22Rv1 (cell line): ENCODE data around the gene APC2.

Experiments used
- H3K27ac ChIP-seq: fragments of 450-650 bp; 2 replicates; pipeline ENCODE4 v1.5.1; 2017
- ZFX ChIP-seq: fragments of 450-650 bp; IDR thresholded peaks from 2 replicates; pipeline ENCODE4 v1.6.1; 2017; ENCODE audit warnings: antibody characterized with exemption, borderline replicate concordance
- TF ChIP-seq, protein P1 (sequence below): fragments of 450-650 bp; IDR thresholded peaks from 2 replicates; pipeline ENCODE4 v1.5.1; 2017; ENCODE audit warnings: mild to moderate bottlenecking

Gene APC2, protein sequence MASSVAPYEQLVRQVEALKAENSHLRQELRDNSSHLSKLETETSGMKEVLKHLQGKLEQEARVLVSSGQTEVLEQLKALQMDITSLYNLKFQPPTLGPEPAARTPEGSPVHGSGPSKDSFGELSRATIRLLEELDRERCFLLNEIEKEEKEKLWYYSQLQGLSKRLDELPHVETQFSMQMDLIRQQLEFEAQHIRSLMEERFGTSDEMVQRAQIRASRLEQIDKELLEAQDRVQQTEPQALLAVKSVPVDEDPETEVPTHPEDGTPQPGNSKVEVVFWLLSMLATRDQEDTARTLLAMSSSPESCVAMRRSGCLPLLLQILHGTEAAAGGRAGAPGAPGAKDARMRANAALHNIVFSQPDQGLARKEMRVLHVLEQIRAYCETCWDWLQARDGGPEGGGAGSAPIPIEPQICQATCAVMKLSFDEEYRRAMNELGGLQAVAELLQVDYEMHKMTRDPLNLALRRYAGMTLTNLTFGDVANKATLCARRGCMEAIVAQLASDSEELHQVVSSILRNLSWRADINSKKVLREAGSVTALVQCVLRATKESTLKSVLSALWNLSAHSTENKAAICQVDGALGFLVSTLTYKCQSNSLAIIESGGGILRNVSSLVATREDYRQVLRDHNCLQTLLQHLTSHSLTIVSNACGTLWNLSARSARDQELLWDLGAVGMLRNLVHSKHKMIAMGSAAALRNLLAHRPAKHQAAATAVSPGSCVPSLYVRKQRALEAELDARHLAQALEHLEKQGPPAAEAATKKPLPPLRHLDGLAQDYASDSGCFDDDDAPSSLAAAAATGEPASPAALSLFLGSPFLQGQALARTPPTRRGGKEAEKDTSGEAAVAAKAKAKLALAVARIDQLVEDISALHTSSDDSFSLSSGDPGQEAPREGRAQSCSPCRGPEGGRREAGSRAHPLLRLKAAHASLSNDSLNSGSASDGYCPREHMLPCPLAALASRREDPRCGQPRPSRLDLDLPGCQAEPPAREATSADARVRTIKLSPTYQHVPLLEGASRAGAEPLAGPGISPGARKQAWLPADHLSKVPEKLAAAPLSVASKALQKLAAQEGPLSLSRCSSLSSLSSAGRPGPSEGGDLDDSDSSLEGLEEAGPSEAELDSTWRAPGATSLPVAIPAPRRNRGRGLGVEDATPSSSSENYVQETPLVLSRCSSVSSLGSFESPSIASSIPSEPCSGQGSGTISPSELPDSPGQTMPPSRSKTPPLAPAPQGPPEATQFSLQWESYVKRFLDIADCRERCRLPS (N-terminal part only)

DNA sequence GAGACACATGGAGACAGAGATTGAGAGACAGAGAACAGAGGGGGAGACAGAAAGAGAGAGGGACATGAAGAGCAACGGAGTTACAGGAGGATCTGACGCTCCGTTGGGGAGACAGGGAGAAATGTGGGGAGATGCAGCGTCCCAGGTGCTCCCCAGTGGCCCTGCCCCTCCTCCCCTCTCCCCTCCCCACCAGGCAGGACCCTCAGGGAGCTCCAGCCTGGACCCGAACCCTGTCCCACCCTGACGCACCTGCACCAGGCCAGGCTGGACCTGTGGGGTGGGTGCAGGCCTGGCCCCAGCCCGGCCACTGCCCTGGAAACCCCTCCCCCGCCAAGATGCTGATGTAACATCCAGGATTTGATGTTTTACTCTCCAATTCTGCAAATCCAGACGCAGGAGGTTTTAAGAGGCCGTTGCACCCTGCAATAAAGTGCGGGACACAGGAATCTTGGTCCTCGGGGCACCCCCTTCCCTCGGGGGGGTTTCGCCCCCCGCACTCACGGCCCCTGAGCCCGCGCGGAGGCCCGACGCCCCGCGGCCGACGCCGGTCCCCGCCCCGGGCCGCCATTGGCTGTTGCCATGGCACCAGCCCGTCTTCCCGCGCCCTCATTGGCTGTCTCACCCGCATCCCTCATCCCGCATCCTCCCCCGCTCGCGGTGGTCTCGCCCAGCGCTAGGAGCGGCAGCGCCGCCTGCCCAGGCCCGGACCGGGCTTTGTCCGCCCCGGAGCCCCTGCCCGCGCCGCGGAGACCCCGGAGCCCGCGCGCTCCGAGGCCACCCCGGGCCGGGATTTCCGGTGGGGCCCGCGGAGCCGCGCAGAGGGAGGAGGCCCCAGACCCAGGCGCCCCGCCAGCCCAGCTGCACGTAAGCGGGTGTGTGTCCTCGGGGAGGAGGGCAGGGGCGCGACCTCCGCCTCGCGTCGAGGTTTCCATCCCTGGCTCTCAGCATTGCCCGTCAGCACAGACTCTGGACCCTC lies at the start of gene APC2:
APC2 (plus strand) TSS at position 655 of the 976 bp plus-strand sequence. CDS start 2,881 bp downstream, outside the sequence.
- TF ChIP-seq, protein P1, sequence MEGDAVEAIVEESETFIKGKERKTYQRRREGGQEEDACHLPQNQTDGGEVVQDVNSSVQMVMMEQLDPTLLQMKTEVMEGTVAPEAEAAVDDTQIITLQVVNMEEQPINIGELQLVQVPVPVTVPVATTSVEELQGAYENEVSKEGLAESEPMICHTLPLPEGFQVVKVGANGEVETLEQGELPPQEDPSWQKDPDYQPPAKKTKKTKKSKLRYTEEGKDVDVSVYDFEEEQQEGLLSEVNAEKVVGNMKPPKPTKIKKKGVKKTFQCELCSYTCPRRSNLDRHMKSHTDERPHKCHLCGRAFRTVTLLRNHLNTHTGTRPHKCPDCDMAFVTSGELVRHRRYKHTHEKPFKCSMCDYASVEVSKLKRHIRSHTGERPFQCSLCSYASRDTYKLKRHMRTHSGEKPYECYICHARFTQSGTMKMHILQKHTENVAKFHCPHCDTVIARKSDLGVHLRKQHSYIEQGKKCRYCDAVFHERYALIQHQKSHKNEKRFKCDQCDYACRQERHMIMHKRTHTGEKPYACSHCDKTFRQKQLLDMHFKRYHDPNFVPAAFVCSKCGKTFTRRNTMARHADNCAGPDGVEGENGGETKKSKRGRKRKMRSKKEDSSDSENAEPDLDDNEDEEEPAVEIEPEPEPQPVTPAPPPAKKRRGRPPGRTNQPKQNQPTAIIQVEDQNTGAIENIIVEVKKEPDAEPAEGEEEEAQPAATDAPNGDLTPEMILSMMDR = no peak
- TF ChIP-seq ZFX = no peak
- H3K27ac ChIP-seq = peak within 1 kb of the TSS; percentile 43

DNA sequence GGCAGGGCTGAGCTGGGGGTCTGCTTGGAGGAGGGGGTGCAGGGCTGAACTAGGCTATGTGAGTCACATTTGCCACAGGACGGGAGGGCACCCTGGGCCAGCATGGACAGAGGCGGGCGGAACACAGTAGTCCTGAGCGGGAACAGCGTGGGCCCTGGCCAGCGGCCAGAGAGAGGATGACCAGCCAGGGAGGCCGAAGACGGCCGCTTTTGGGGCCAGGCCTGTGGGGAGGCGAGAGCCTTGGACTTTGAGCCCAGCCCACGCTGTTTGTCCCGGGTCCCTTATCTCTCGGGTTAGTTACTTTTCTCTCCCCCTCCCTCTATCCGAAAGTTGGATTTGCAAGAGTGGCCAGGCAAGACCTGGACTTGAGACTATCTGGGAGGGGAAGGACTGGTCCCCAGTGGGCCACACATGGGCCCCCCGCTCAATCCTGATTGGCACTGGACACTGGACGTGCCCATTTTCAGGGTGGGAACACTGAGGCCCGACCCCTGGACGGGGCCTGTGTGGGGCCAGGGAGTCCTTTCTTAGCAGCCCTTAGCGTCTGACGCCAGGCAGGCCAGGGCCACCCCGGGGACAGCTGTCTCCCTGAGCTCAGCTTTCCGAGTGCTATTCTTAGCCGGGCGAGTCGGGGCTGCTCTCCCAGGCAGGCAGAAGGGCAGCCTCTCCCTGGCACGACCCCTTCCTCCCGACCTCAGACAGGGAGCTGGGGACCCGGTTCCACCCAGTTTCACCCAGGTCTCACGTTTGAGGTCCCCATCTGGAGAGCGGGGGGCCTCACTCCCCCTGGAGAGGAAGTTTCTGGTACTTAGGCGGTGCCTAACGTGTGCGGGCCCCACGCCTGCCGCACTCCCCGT lies 49.4 kb upstream of the APC2 start:
- peak overlapping the region; percentile 82 for H3K27ac ChIP-seq
- TF ChIP-seq, protein P1 = no peak
- no peak for TF ChIP-seq ZFX

DNA sequence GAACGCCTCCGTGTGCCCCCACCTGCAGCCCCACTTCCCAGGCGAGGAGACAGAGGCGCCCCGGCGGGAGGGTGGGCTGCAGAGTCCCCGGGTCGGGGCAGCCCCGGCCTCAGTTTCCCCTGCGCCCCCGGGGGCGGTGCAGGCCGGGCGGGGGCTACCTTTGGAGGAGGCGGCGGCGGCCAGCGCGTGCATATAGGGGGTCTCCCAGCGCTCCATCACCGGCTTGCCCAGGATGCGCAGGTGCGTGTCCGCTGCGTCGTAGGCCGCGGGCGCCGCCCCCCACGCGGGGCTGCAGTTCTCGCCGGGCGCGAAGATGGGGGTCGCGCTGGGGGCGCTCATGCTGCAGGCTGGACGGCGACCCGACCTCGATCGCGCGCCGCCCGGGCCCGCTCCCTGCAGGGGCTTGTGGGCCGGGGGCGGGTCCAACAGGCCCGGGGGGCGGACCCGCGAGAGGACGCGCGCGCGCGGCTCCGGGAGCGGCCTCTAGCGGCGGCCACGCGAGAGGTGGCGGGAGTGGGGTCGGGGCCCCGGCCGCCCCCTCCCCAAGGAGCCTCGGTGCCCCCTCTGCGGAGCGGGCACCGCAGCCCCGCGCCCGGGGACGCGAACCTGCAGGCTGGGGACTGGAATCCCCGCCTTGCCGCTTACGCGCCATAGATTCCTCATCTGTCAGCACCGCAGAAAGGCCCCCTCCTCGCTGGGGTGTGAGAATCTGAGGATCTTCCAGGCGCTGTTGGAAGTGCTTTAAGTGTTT lies 48.6 kb upstream of the APC2 start, which contains the start of gene GAMT:
GAMT (minus strand) TSS at position 405 of the 751 bp plus-strand sequence; CDS start at position 339, 66 bp downstream.
- TF ChIP-seq ZFX = no peak
- TF ChIP-seq, protein P1 = peak; percentile 91
- peak within 1 kb of the TSS; percentile 82 for H3K27ac ChIP-seq

DNA sequence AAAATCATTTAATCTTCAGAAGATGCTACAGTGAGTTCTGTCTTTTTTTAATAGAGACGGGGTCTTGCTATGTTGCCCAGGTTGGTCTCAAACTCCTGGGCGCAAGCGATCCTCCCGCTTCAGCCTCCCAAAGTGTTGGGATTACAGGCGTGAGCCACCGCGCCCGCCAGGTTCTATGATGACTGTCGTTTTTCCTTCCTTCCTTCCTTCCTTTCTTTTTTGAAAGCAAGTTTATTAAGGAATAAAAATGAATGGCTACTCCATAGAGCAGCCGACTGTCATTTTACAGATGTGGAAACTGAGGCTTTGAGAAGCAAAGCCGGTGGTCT lies 48.1 kb upstream of the APC2 start:
- TF ChIP-seq, protein P1 = no peak
- no peak for TF ChIP-seq ZFX
- peak overlapping the region; percentile 82 for H3K27ac ChIP-seq

DNA sequence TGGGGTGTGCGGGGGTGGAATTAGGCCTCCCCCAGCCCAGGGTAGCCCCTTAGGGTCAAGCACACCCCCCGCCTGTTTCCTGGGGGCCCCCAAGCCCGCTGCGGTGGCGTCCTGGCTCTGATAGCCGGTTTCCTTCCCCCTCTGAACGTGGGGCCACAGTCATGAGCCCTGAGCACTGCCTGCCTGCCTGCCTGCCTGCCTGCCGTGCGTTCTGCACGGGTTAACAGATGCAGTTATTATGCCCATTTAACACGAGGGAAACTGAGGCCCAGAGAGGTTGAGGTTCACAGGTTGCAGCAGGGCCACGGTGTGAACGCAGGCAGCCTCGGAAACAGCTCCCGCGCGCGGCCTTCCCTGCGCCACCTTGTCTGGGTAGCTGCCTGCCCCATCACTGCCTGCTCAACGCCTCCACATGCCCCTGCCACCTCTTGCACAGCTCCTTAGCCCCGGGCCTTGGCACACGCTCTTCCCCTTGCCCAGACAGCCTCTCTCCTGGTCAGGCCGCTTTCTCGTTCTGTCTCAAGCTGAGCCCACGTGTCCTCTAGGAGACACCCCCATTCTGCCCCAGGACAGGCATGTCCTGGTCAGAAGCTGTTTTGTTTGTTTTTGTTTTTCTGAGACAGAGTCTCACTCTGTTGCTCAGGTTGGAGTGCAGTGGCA lies 47.4 kb upstream of the APC2 start:
- no peak for TF ChIP-seq ZFX
- TF ChIP-seq, protein P1 = no peak
- H3K27ac ChIP-seq = peak overlapping the region; percentile 82
